NK-92 (cell line): ENCODE results near the gene CCDC63.
"Not testable (repeated sequence)": the region's sequence is repeated elsewhere in the genome, so short reads cannot be mapped to it uniquely, and the experiment has no call there.

Experiments used
- DNase-seq: peaks from one replicate; lab custom pipeline; 2025; ENCODE audit not compliant: unreplicated experiment; lab: John Stamatoyannopoulos, UW

The CCDC63 gene

GRCh38 chr12:110844131-110844530 is 2.7 kb upstream of the CCDC63 start:
- DNase-seq, result no peak

- no peak for DNase-seq
Measured at GRCh38 chr12:110844551-110845338, 2.0 kb upstream of the CCDC63 start.

- DNase-seq, result no peak
Measured at GRCh38 chr12:110845339-110845682, 1.5 kb upstream of the CCDC63 start.

DNA sequence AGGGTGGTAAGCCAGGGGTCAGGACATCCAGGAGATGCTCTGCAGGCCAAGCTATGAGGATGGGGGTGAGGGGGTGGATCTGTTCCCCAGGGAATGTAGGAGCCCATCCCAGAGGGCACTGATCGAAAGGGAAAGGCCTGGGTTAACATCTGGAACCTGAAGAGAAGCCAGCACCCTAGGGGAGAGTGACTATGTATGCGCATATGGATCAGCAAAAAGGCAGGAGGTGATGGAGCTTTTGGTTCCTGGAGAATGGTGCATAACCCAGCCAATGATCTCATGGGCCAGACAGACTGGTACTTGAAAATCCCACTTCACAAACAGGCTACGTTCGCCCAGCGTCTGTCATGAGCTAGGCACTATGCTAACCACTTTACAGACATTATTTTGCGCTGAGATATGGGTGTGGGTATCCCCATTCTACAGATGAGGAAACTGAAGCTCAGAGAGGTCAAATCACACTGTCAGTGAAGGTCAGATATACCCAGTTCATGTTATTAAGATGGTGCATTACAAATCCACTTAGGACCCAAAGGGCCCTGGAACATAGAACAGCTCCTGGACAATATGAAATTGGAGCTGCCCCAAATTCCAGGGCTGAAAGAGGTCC is 1.6 kb downstream of the CCDC63 start:
- no peak for DNase-seq

DNA sequence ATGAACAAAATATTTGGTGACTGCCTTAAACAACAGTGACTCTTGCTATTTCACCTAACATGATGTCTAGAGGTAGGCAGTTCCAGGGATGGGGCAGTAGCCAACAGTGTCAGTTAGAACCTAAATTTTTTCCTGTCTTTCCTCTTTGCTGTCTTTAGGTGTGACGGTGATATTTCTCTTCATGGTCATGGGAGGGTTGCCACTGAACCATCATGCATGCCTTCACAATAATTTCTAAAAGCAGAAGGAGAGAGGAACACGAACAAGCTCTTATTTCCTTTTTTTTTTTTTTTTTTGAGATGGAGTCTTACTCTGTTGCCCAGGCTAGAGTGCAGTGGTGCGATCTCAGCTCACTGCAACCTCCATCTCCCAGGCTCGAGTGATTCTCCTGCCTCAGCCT is 2.4 kb downstream of the CCDC63 start:
- no peak for DNase-seq

DNA sequence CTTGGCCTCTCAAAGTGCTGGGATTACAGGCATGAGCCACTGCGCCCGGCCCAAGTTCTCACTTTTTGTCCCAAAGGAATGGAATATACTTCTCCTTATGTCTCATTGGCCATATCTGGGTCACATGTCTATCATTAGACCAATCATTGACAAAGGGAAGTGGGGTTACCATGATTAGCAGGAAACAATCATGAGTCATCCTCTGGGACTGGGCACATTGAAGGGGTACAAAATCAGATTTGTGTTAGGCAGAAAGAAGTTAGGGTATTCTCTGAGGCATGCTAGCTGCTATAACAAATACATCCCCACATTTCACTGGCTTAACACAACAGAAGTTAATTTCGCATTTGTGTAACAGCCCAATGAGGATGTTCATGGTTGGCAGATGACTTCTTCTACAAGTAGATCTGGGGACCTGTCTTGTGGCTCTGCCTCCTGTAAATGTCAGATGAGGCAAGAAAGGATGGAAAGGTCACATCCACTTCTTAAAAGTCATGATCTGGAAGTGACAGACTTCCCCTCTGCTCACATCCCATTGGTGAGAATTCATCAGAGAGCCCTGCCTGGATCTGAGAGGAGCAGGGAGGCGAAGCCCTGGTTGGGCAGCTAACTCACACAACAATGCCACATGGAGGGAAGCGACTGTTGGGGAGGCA is 3.1 kb downstream of the CCDC63 start:
- DNase-seq, result no peak

DNA sequence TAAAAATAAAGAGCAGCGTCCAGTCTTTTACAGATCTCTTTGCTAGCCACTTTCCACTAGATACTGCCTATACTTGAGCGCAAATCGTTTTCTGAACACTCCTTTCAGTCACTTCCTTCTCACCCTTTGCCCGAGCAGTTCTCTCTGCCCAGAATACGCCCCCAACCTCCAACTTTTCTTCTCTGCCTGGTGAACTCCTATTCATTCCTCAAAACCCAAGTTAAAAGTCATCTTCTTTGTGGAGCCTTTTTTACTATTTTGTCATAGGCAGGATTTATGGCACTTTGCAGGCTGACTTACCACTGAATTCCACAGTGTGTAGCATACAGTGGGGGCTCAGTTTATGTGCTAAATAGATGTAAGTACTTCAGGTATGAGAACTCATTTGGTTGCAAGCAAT is 4.0 kb downstream of the CCDC63 start:
- DNase-seq, result no peak

- no peak for DNase-seq
Measured at GRCh38 chr12:110853836-110854235, 7.0 kb downstream of the CCDC63 start.

DNA sequence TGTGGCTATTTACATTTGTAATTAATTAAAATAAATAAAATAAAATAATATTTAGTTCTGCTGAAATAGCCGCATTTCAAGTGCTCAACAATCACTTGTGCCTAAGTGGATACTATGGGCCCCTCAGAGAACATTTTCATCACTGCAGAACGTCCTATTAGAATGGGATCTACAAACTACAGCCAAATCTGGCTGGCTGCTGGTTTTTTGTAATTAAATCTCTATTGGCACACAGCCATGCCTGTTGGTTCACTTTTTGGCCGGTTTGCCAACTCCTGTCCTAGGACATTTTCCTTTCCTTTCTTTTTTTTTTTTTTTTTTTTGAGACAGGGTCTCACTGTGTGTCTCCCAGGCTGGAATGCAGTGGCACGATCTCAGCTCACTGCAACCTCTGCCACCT is 9.8 kb downstream of the CCDC63 start:
- DNase-seq, result no peak

DNA sequence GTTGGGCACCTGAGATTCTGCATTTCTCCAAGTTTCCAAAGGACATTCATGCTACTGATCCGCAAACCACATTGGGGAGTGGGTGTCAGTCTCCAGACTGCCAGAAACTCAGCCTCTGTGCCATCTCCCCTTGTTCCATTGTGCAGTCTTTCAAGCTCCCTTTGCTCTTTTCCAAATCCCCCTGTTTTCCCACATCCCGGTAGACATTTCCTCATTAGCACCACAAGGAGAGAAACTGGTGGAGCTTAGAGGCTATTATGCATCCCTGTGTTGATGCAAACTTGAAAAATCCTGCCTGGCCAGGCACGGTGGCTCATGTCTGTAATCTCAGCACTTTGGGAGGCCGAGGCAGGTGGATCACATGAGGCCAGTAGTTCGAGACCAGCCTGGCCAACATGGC is 10.7 kb downstream of the CCDC63 start:
- DNase-seq, result no peak

GRCh38 chr12:110857954-110858353 is 11.2 kb downstream of the CCDC63 start:
- not testable (repeated sequence) for DNase-seq

DNA sequence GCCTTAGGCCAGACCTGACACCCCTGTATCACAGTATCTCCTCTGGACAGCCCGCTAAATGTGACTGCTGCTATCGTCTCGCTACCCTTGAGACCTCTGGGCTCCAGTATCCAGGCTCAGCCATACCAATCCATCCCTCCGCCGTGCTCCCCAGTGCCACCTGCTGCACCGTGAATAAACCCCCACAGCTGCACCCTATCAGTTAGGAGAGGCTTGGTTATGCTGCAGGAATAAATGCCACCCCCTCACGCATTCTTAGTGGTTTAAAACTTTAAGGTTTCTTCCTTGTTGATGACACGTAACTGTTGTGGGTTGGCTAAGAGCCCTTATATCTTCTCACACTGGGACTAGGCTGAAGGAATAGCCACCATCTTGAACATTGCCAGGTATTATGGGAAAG is 12.1 kb downstream of the CCDC63 start:
- no peak for DNase-seq

DNA sequence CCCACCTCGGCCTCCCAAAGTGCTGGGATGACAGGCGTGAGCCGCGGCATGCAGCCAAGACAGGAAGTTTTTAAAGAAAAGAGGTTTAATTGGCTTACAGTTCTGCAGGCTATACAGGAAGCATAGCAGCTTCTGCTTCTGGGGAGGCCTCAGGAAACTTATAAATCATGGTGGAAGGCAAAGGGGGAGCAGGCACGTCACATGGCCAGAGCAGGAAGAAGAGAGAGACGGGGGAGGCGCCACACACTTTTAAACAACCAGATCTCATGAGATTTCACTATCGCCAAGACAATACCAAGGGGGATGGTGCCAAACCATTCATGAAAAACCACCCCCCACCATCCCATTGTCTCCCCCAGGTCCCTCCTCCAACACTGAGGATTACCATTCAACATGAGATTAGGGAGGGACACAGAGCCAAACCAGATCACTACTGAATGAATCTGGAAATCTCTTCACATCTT is 14.1 kb downstream of the CCDC63 start:
- DNase-seq, result no peak

DNA sequence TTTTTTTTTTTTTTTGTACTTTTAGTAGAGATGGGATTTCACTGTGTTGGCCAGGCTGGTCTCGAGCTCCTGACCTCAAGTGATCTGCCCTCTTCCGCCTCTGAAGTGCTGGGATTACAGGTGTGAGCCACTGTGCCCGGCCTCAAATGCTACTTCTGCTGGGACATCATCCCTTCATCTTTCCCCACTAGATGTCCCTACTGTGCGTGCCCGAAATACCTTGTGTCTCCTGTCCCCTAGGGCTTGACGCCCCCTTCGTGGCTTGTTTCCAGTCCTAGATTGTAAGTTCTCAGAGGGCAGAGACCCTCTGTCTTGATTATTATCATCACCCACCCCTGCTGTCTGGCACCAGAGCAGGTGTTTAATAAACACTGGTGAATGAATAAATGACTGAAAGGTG is 14.9 kb downstream of the CCDC63 start:
- DNase-seq, result no peak

DNA sequence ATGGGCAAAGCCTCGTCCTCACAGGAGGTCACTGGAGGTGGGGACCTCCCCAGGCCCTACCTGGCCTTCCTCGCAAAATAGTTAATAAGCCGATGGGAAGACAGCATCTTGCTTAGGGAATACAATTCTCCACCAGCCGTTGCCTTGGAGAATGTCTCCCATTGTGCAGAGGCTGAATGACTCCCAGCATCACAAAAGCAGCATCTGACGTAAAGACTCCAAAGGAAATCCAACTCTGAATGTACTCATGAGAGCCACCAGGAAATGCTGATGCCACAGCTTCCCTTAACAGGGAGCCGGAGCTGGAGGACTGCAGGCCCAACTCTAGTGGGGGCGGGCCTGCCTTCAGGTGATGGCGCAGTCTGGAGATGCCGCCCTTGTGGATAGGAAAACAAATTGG is 15.5 kb downstream of the CCDC63 start:
- DNase-seq, result no peak

DNA sequence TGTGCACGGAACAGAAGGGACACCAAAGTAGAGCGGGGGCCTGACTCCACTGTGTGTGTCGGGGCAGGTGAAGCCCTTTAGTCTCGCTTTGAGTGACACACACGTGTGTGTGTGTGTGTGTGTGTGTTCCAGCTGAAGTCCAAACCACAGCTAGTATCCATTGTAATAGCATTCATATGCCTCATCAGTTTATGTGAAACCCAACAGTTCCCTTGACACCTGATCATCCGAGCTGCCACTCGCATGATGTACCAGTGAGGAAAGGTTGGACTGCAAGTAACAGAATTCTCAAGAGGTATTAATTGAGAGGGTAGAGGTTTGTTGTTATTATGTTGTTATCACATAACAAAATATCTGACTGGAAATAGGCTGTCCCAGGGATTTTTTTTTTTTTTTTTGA is 16.4 kb downstream of the CCDC63 start:
- no peak for DNase-seq

GRCh38 chr12:110865521-110865920 is 18.7 kb downstream of the CCDC63 start:
- DNase-seq, result no peak

GRCh38 chr12:110869026-110869425 is 22.2 kb downstream of the CCDC63 start:
- no peak for DNase-seq

- DNase-seq, result no peak
Measured at GRCh38 chr12:110869803-110870202, 23.0 kb downstream of the CCDC63 start.

- no peak for DNase-seq
Measured at GRCh38 chr12:110872100-110872499, 25.3 kb downstream of the CCDC63 start.

GRCh38 chr12:110874351-110874750 is 27.6 kb downstream of the CCDC63 start:
- DNase-seq, result no peak

DNA sequence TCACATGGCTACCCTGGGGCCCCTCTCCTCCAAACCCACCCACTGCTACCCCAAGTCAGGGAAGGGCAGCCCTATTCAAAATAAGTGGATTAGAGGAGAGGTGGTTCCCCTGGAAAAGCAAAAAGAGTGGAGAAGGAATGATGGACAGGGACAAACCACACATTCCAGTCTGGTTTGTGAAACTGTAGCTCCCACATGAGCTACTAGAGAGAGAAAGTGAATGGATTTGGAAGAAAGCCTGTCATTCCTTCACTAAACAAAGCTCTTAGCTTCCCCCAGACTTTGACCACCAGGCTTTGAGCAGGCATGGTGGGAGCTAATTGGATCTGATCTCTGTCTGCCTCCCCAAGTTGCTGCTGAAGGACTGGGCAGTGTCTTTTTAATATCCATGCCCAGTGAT is 28.0 kb downstream of the CCDC63 start:
- no peak for DNase-seq
